Loucy (cell line): ENCODE results near the gene ALPL.
"Not testable (repeated sequence)": the region's sequence is repeated elsewhere in the genome, so short reads cannot be mapped to it uniquely, and the experiment has no call there.

Source experiments
- H2AFZ ChIP-seq: fragments of 200-600 bp; sonication (generic); 2 replicates; pipeline ENCODE4 v1.6.0; 2016; ENCODE audit warnings: antibody characterized with exemption, mild to moderate bottlenecking, low read length, moderate library complexity
- H3F3A ChIP-seq: fragments of 200-600 bp; 2 replicates; pipeline ENCODE4 v1.6.0; 2016; ENCODE audit warnings: antibody characterized with exemption, low read depth, mild to moderate bottlenecking
- H3K27me3 ChIP-seq: fragments of 200-600 bp; sonication (generic); 2 replicates; pipeline ENCODE4 v1.6.1; 2014; ENCODE audit warnings: low read length, mild to moderate bottlenecking; ENCODE audit not compliant: insufficient read depth, poor library complexity, severe bottlenecking
- H3K36me3 ChIP-seq: fragments of 200-600 bp; sonication (generic); 2 replicates; pipeline ENCODE4 v1.6.1; 2016; ENCODE audit warnings: low read length; ENCODE audit not compliant: insufficient read depth
- H3K4me1 ChIP-seq: fragments of 200-600 bp; sonication (generic); 2 replicates; pipeline ENCODE4 v1.5.1; 2014; ENCODE audit warnings: low read length, mild to moderate bottlenecking; ENCODE audit not compliant: insufficient read depth, poor library complexity, severe bottlenecking
- H3K4me2 ChIP-seq: fragments of 200-600 bp; sonication (generic); 2 replicates; pipeline ENCODE4 v1.6.0; 2014; ENCODE audit warnings: antibody characterized with exemption, low read length, low read depth, mild to moderate bottlenecking; ENCODE audit not compliant: poor library complexity, severe bottlenecking
- H3K4me3 ChIP-seq: fragments of 200-600 bp; sonication (generic); 2 replicates; pipeline ENCODE4 v1.5.1; 2014; ENCODE audit warnings: low read length, mild to moderate bottlenecking, mixed read lengths; ENCODE audit not compliant: poor library complexity, severe bottlenecking
- H3K79me2 ChIP-seq: fragments of 200-600 bp; sonication (generic); 2 replicates; pipeline ENCODE4 v1.6.1; 2014; ENCODE audit warnings: low read length; ENCODE audit not compliant: insufficient read depth
- H3K9ac ChIP-seq: fragments of 200-600 bp; sonication (generic); 2 replicates; pipeline ENCODE4 v1.6.0; 2014; ENCODE audit warnings: mild to moderate bottlenecking, low read depth, low read length, moderate library complexity; ENCODE audit not compliant: poor library complexity, severe bottlenecking
- H3K9me2 ChIP-seq: fragments of 200-600 bp; sonication (generic); replicated peaks from 2 replicates; pipeline ENCODE4 v1.6.1; 2016; ENCODE audit warnings: low read depth, low read length, mixed read lengths
- H3K9me3 ChIP-seq: fragments of 200-600 bp; sonication (generic); 2 replicates; pipeline ENCODE4 v1.6.1; 2014; ENCODE audit warnings: mild to moderate bottlenecking, antibody characterized with exemption, low read length, low read depth; ENCODE audit not compliant: insufficient read depth
- H4K20me1 ChIP-seq: fragments of 200-600 bp; sonication (generic); 2 replicates; pipeline ENCODE4 v1.6.0; 2014; ENCODE audit warnings: antibody characterized with exemption, low read length, mild to moderate bottlenecking; ENCODE audit not compliant: insufficient read depth, poor library complexity, severe bottlenecking
- EZH2phosphoT487 ChIP-seq: fragments of 200-600 bp; IDR thresholded peaks from 2 replicates; pipeline ENCODE4 v1.6.1; 2018; ENCODE audit warnings: antibody characterized with exemption, mild to moderate bottlenecking, moderate library complexity, borderline replicate concordance
- TF ChIP-seq, protein P1 (sequence below): fragments of 200-600 bp; sonication (generic); conservative IDR thresholded peaks from 2 replicates; pipeline ENCODE4 v1.5.1; 2014; ENCODE audit warnings: mild to moderate bottlenecking, antibody characterized with exemption, low read length

Gene ALPL

DNA sequence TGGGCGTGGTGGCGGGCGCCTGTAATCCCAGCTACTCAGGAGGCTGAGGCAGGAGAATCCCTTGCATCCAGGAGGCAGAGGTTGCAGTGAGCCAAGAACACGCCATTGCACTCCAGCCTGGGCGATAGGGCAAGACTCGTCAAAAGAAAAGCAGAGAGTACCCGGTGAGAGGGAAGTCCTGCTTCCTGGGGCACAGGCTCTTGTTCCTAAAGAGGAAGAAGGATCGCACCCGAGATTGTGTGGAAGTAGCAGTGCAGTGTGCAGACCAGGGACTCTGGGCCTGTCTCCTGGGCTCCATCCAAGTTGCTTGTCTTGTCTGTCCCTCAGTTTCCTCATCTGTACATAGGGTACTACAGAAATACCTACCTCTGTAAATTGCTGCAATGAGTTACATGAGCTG, 39.6 kb upstream of the ALPL start:
- Histone ChIP-seq H3K9me3 (no peaks in the 10 kb centered on the region), H3K4me1 (peaks cover 3% of the 10 kb centered on the region), H3K79me2 (no peaks in the 10 kb centered on the region), H3K9me2 (no peaks in the 10 kb centered on the region), H3K9ac (no peak overlapping the region), H2AFZ (no peak overlapping the region), H3K27me3 (no peaks in the 10 kb centered on the region), H3K36me3 (peaks cover 24% of the 10 kb centered on the region; the same call in 1 of the 2 replicates), H3F3A (no peaks in the 10 kb centered on the region), H3K4me2 (no peak overlapping the region), H4K20me1 (no peaks in the 10 kb centered on the region), H3K4me3 (no peak overlapping the region)
- TF ChIP-seq EZH2phosphoT487: no peak
- TF ChIP-seq, protein P1, sequence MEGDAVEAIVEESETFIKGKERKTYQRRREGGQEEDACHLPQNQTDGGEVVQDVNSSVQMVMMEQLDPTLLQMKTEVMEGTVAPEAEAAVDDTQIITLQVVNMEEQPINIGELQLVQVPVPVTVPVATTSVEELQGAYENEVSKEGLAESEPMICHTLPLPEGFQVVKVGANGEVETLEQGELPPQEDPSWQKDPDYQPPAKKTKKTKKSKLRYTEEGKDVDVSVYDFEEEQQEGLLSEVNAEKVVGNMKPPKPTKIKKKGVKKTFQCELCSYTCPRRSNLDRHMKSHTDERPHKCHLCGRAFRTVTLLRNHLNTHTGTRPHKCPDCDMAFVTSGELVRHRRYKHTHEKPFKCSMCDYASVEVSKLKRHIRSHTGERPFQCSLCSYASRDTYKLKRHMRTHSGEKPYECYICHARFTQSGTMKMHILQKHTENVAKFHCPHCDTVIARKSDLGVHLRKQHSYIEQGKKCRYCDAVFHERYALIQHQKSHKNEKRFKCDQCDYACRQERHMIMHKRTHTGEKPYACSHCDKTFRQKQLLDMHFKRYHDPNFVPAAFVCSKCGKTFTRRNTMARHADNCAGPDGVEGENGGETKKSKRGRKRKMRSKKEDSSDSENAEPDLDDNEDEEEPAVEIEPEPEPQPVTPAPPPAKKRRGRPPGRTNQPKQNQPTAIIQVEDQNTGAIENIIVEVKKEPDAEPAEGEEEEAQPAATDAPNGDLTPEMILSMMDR: no peak

GRCh38 chr1:21472861-21473260, 36.4 kb upstream of the ALPL start:
- Histone ChIP-seq H3K9me3 (no peaks in the 10 kb centered on the region), H3K4me1 (peaks cover 3% of the 10 kb centered on the region), H3K27me3 (no peaks in the 10 kb centered on the region), H3K9me2 (no peaks in the 10 kb centered on the region), H3K4me3 (no peak overlapping the region), H3F3A (no peaks in the 10 kb centered on the region), H2AFZ (no peak overlapping the region), H4K20me1 (no peaks in the 10 kb centered on the region), H3K36me3 (peaks cover 24% of the 10 kb centered on the region; the same call in 1 of the 2 replicates), H3K4me2 (no peak overlapping the region), H3K79me2 (no peaks in the 10 kb centered on the region), H3K9ac (no peak overlapping the region)
- TF ChIP-seq EZH2phosphoT487: no peak
- TF ChIP-seq, protein P1: no peak

- H3K4me2 ChIP-seq: no peak overlapping the region
- H3K36me3 ChIP-seq: peaks cover 29% of the 10 kb centered on the region; the same call in 1 of the 2 replicates
- no peaks in the 10 kb centered on the region for H4K20me1 ChIP-seq
- H3K9me3 ChIP-seq: no peaks in the 10 kb centered on the region
- no peak overlapping the region for H3K4me3 ChIP-seq
- no peaks in the 10 kb centered on the region for H3K27me3 ChIP-seq
- H3K9ac ChIP-seq: no peak overlapping the region
- H3F3A ChIP-seq: no peaks in the 10 kb centered on the region
- TF ChIP-seq, protein P1: no peak
- no peak for TF ChIP-seq EZH2phosphoT487
- H3K4me1 ChIP-seq: no peaks in the 10 kb centered on the region
- no peaks in the 10 kb centered on the region for H3K9me2 ChIP-seq
- no peaks in the 10 kb centered on the region for H3K79me2 ChIP-seq
- no peak overlapping the region for H2AFZ ChIP-seq
Observed at GRCh38 chr1:21478356-21478755, 30.9 kb upstream of the ALPL start.

- not testable (repeated sequence) for H3K9me3 ChIP-seq, H3K4me3 ChIP-seq
Observed at GRCh38 chr1:21483881-21484280, 25.3 kb upstream of the ALPL start.

More at GRCh38 chr1:21483881-21484280, 25.3 kb upstream of the ALPL start:
- not testable (repeated sequence) for H3K9me2 ChIP-seq, H4K20me1 ChIP-seq, H3K9ac ChIP-seq, H3K27me3 ChIP-seq, H2AFZ ChIP-seq, H3F3A ChIP-seq, H3K79me2 ChIP-seq, H3K4me1 ChIP-seq, H3K4me2 ChIP-seq
- H3K36me3 ChIP-seq: peaks cover 13% of the 10 kb centered on the region; the same call in 1 of the 2 replicates
